Measurements from ENCODE around the gene CHTOP.

Gene CHTOP

DNA sequence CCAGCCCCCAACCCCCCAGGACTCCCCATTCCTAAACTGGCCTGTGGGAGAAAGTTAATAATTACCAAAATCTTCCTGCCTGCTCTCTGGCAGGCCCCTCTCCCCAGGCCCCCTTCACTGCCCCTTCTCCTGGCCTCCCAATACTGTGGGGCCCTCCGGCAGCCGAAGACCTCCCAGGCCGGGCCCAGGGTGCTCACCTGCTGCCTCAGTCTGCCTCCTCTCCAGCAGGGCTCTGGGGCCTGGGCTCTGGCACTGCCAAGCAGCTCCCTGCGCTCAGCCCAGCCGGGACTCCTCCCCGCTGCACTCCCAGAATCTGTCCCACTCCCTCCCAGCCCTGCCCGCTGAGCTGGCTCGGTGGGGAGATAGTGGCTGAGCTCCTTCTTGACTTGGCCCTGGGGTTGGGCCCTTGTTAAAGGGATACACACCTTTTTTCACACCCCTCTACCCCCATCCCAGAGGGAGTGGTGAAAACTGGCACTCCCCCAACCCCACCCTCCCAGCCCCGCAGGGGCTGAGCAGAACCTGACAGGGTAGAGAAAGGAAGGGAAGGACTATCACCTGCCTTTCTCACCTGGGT is 21.0 kb upstream of the CHTOP start, which contains the start of gene S100A16:
Gene S100A16 (minus strand): TSS at position 383 of the 577 bp plus-strand sequence. CDS start 4,986 bp downstream, outside the sequence.
- peak; percentile 62 for DNase-seq (ENCODE audit: low read depth)

DNA sequence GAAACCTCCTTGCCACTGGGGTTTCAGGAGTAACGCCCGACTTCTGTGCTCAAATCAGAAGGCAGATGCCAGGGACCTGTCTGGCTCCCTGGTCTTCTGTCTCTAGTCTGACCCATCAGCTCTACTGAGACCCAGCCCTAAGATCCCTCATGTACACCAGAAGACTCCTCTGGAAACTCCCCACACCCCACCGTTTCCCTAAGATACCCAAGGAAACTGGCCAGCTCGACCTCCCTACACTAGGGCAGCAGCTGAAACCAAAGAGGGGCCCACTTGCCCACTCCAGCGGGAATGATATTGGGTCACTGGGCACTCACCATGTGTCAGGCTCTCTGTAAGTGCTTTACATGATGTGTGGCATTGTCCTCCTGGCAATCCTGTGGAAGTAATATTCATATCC is 20.5 kb upstream of the CHTOP start:
- no peak for DNase-seq (ENCODE audit: low read depth)

DNA sequence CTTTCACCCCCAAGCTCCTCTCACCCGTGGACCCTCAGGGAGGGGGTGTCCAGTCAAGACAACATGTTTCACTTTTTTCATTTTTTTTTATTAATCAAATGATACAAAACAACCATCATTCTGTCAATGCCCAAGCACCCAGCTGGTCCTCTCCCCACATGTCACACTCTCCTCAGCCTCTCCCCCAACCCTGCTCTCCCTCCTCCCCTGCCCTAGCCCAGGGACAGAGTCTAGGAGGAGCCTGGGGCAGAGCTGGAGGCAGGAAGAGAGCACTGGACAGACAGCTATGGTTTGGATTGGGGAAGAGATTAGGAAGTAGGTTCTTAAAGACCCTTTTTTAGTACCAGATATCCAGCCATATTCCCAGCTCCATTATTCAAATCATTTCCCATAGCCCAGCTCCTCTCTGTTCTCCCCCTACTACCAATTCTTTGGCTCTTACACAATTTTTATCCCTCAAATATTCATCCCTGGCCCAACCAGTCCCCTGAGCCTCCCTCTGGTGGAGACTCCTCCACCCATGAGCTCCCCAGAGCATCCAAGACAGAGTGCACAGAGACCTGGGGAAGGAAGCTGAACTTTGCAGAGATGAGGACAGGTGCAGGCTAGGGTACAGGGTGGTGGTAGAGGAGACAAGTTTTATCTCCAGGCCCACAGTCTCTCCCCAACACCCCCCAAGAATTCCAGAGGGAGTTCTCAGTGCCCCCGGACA is 19.5 kb upstream of the CHTOP start:
- DNase-seq (ENCODE audit: low read depth): no peak

- no peak for DNase-seq (ENCODE audit: low read depth)
Observed at GRCh38 chr1:153614906-153615305, 19.0 kb upstream of the CHTOP start.

GRCh38 chr1:153615406-153615805 is 18.5 kb upstream of the CHTOP start:
- DNase-seq (ENCODE audit: low read depth): no peak

- no peak for DNase-seq (ENCODE audit: low read depth)
Observed at GRCh38 chr1:153616144-153616916, 17.5 kb upstream of the CHTOP start, which contains the start of gene S100A14. TSS of gene S100A14 (minus strand) at chr1:153616325. CDS start at chr1:153615858, 467 bp downstream.

DNA sequence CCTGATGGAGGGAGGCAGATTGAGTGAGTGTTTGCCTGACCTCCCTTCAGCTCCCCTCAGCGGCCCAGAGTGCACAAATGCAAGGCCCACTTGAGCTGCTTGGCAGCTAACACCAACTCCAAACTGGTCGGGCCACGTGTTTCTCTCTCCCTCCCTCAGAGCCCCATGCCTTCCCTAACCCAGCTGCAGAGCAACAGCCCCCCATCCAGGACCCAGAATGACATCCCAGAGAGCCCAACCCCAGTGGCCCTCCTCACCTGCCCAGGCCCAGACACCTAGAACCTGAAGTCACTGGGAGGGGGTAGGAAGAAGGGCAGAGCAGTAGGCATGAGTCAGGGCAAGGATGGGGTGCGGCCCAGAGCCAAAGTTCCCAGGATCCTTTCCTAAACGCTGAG is 17.0 kb upstream of the CHTOP start:
- no peak for DNase-seq (ENCODE audit: low read depth)

DNA sequence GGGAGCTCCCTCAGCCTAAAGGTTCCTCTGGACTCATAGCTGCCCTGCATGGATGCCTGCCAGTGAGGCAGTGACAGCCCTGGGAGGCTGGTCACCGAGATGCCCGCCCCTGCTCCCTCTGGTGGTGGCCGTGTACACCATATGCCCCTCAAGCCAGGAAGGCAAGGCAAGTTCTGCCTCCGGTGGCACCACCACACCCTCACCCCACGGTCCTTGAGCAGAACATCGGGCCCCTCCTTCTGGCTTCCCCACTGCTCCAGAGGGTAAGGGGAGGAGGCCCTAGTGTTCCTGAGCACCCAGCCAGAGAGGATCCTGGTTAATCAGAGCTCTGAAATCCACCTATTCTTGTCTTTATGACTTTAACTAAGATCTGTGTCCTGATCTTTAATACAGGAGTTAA is 16.2 kb upstream of the CHTOP start:
- DNase-seq (ENCODE audit: low read depth): peak; percentile 60

GRCh38 chr1:153619171-153619570 is 14.7 kb upstream of the CHTOP start:
- no peak for DNase-seq (ENCODE audit: low read depth)

- DNase-seq (ENCODE audit: low read depth): no peak
Observed at GRCh38 chr1:153623101-153623500, 10.8 kb upstream of the CHTOP start.

DNA sequence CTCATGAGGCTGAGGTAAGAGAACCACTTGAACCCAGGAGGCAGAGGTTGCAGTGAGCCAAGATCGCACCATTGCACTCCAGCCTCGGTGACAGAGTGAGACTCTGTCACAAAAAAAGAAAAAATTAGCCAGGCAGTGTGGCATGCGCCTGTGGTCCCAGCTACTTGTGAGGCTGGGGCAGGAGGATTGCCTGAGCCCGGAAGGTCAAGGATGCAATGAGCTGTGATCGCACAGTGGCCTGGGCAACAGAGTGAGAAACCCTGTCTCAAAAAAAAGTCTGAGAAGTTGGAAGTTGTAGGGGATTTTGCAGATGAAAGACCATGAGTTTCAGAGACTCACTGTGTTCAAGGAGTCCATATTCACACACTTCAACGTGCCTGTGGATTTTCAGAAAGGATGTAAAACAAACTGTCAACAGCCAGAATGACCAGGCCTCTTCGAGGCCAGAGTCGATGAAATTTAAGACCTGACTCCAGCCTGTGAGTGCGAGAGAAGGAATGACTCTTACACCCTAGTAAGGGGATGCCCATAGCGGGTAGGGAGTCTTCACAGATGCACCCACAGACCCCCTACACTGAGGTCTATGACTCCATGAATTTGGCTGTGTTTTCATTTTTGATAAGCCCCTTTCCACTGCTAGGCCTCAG is 8.8 kb upstream of the CHTOP start:
- DNase-seq (ENCODE audit: low read depth): no peak

- DNase-seq (ENCODE audit: low read depth): no peak
Observed at GRCh38 chr1:153626477-153626903, 7.4 kb upstream of the CHTOP start.

DNA sequence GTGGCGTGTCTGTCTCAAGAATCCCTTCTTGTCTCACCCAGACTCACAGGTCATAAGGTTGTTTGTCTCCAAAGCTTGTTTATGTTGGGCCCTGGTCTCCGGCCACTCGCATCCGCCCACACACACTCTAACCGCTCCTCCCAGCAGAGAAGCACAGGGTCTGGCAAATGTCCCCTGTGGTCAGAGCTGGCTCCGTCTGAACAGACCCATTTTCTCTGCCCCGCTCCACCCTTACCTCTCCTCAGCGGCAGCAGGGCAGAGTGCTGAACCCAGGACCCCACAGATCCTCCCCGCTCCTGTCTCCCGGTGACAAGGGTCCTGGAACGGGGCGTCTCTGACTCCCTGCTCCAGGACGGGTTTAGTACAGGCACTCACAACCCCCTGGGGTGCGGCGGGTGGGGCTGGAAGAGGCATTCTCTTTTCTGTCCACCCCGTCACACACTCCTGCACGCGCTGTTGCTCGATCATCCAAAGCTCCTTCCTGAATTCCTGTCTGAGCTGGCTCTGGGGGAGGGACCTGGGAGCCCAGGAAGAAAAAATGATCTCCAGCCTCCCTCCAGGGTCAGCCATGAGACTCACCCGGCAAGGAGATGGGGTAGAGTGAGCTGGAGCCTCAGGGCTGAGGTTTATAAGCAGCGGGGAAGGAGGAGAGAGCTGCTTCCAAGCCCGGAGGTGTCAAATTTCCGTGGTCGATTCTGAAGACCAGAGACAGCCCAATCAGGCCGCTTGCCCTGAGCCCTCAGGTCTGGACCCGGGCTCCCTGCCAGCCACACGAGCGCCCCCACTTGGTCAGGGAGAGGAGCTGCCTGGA is 6.8 kb upstream of the CHTOP start, which contains the start of gene S100A13:
Gene S100A13 (minus strand): TSS at position 602 of the 811 bp plus-strand sequence. CDS start 1,033 bp downstream, outside the sequence.
- peak; percentile 91 for DNase-seq (ENCODE audit: low read depth)

DNA sequence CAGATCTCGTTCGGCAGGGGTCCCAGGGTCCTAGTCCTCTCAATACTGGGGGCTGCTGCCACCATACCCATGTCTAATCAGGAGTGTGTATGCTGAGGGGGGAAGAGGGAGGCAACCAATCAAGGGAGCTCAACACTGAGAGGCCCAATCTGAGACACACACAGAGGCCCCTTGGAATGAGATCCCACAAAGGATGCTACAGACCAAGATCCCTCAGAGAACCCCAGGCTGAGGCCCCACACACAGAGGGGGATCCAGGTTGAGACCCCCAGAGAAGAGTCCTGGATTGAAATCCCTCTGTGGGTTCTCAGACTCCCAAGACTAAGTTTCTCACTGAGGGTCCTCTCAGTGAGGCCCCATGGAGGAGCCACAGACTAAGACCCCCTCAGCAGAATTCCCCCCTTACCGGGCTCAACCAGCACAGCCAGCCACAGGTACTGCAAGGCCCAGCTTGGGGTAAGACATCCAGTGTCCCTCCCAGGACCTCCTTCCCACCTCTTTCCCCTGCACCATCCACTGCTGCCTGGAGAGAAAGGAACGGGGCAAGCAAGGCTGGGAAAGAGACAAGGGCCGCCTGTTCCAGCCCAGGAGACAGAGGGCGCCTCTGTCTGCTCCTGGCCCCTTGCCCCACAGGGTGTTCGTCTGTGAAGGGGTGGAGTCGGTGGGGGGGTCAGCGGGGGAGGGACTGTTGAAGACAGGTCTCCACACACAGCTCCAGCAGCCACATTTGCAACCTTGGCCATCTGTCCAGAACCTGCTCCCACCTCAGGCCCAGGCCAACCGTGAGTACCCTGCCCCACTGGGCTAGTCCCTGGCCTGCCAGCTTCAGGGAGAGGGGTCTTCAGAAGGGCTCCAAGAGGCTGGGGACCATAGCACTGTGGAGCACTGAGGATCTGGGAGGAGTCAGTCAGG is 5.9 kb upstream of the CHTOP start, which contains the start of gene S100A1:
Gene S100A1 (plus strand): TSS at position 720 of the 912 bp plus-strand sequence. CDS start 2,088 bp downstream, outside the sequence.
- DNase-seq (ENCODE audit: low read depth): no peak

- DNase-seq (ENCODE audit: low read depth): no peak
Observed at GRCh38 chr1:153628638-153629342, 5.1 kb upstream of the CHTOP start.

GRCh38 chr1:153629343-153629665 is 4.6 kb upstream of the CHTOP start:
- DNase-seq (ENCODE audit: low read depth): no peak

GRCh38 chr1:153629971-153630370 is 3.9 kb upstream of the CHTOP start:
- DNase-seq (ENCODE audit: low read depth): no peak

- DNase-seq (ENCODE audit: low read depth): no peak
Observed at GRCh38 chr1:153630384-153630783, 3.5 kb upstream of the CHTOP start.

Measured in GM04504 (cell line).